DMS 273 (cell line): ENCODE measurements around the gene ANP32E.
A peak's percentile ranks its signal among the peaks of the same experiment; 100 is the strongest.
"Not testable (repeated sequence)": the region's sequence is repeated elsewhere in the genome, so short reads cannot be mapped to it uniquely, and the experiment has no call there.

Source experiments
- DNase-seq: peaks from one replicate; lab custom pipeline; 2025; ENCODE audit not compliant: unreplicated experiment; lab: John Stamatoyannopoulos, UW

Gene ANP32E

GRCh38 chr1:150214099-150214756 lies 21.7 kb downstream of the ANP32E start:
- not testable (repeated sequence) for DNase-seq

GRCh38 chr1:150213170-150214098 lies 22.5 kb downstream of the ANP32E start:
- peak; percentile 90 for DNase-seq

- DNase-seq, result no peak
These were observed 23.8 kb downstream of the ANP32E start for GRCh38 chr1:150212070-150212469.

GRCh38 chr1:150210706-150211105 lies 25.2 kb downstream of the ANP32E start:
- DNase-seq, result peak; percentile 68

GRCh38 chr1:150210091-150210490 lies 25.8 kb downstream of the ANP32E start:
- peak; percentile 68 for DNase-seq

GRCh38 chr1:150208460-150208859 lies 27.5 kb downstream of the ANP32E start:
- not testable (repeated sequence) for DNase-seq

GRCh38 chr1:150207281-150207971 lies 28.5 kb downstream of the ANP32E start:
- peak; percentile 20 for DNase-seq

- DNase-seq, result no peak
These were observed 39.5 kb downstream of the ANP32E start for GRCh38 chr1:150196417-150196816.

GRCh38 chr1:150194381-150195031 lies 41.4 kb downstream of the ANP32E start:
- DNase-seq, result no peak

GRCh38 chr1:150192012-150192411 lies 43.9 kb downstream of the ANP32E start:
- DNase-seq, result no peak

- no peak for DNase-seq
These were observed 48.4 kb downstream of the ANP32E start for GRCh38 chr1:150187560-150187931.

GRCh38 chr1:150186789-150187559 lies 48.9 kb downstream of the ANP32E start:
- peak; percentile 83 for DNase-seq

GRCh38 chr1:150186438-150186788 lies 49.5 kb downstream of the ANP32E start:
- DNase-seq, result not testable (repeated sequence)

- no peak for DNase-seq
These were observed 50.4 kb downstream of the ANP32E start for GRCh38 chr1:150185481-150185880.

GRCh38 chr1:150183061-150183460 lies 52.9 kb downstream of the ANP32E start:
- no peak for DNase-seq

GRCh38 chr1:150182247-150182646 lies 53.7 kb downstream of the ANP32E start:
- DNase-seq, result no peak

GRCh38 chr1:150180474-150180873 lies 55.4 kb downstream of the ANP32E start:
- no peak for DNase-seq

- DNase-seq, result no peak
These were observed 56.0 kb downstream of the ANP32E start for GRCh38 chr1:150179867-150180266.

- DNase-seq, result no peak
These were observed 57.4 kb downstream of the ANP32E start for GRCh38 chr1:150178548-150178947.

GRCh38 chr1:150176593-150176992 lies 59.3 kb downstream of the ANP32E start:
- DNase-seq, result peak; percentile 55
